K562 (cell line): ENCODE measurements around the gene EML6. TPM values are rescaled to one million over a fixed set of nuclear protein-coding genes. Genes with fewer than 3 reads are reported as not detected.
A peak's percentile ranks its signal among the peaks of the same experiment; 100 is the strongest.

Source experiments
- ATAC-seq: fragments of 200-7000 bp; cut with Tn5 transposase; 3 replicates; pipeline ENCODE4 v1.9.1; 2020; ENCODE audit warnings: moderate library complexity
- BruUV-seq: library from RNA; stranded (reverse); fragments of 400-500 nt; replicated peaks from 2 replicates; lab custom pipeline; 2021; lab: Mats Ljungman, UMichigan
- CTCF ChIA-PET: fragments of 300-600 bp; formaldehyde crosslinking; extraction: SDS; loops from one replicate; lab custom pipeline; 2021; ENCODE audit warnings: low intra/inter-chr PET ratio; lab: Yijun Ruan, JAX
- POLR2A ChIA-PET: fragments of 300-600, 350-650 bp; sonication (Branson Sonifier 250); formaldehyde crosslinking; extraction: SDS; loops from one replicate; lab custom pipeline; 2021; ENCODE audit warnings: antibody characterized with exemption, inconsistent platforms; lab: Yijun Ruan, JAX
- DNase-seq, 4 experiments: peaks; one replicate each; pipeline versions ENCODE4 v3.0.0 to v3.0.0-alpha.2; 2011 to 2018; ENCODE audit warnings: low spot score in 3 of 4, mixed read lengths in 3 of 4; ENCODE audit errors: extremely low read depth in 1 of 4
- FAIRE-seq: peaks from 2 replicates; lab custom pipeline; 2011; peaks lifted over from hg19 to GRCh38; lab: Jason Lieb, UNC
- H2AFZ ChIP-seq: 2 replicates; pipeline ENCODE4 v1.6.0; 2011; ENCODE audit warnings: low read depth, low read length, control low read depth, inconsistent platforms
- H3K27ac ChIP-seq: fragments of 200-600 bp; 3 replicates; pipeline ENCODE4 v1.8.0; 2011; ENCODE audit warnings: low read depth, mild to moderate bottlenecking, control low read depth, inconsistent platforms, low read length, moderate library complexity, mixed read lengths; ENCODE audit errors: extremely low read depth
- H3K27me3 ChIP-seq, 2 experiments: fragments of 300-600 bp in 1 of 2; 2 replicates in 1 of 2; 3 replicates in 1 of 2; pipeline versions ENCODE4 v1.6.0 to v1.8.0; 2011; ENCODE audit warnings: inconsistent platforms in 2 of 2, low read length in 2 of 2, mild to moderate bottlenecking in 1 of 2, mixed read lengths in 1 of 2, moderate library complexity in 1 of 2; ENCODE audit not compliant: control insufficient read depth in 2 of 2, insufficient read depth in 2 of 2
- H3K36me3 ChIP-seq: fragments of 300-600 bp; 3 replicates; pipeline ENCODE4 v1.8.0; 2011; ENCODE audit warnings: mild to moderate bottlenecking, low read length, inconsistent platforms; ENCODE audit not compliant: control insufficient read depth, insufficient read depth
- H3K4me1 ChIP-seq, 2 experiments: fragments of 200-600 bp in 1 of 2; replicated peaks in 1 of 2; 2 replicates in 1 of 2; 3 replicates in 1 of 2; pipeline versions ENCODE4 v1.5.1 to v1.8.0; 2011; ENCODE audit warnings: inconsistent platforms in 2 of 2, low read length in 2 of 2, mild to moderate bottlenecking in 1 of 2, mixed read lengths in 1 of 2, moderate library complexity in 1 of 2; ENCODE audit not compliant: control insufficient read depth in 2 of 2, insufficient read depth in 2 of 2
- H3K4me2 ChIP-seq: 2 replicates; pipeline ENCODE4 v1.6.1; 2011; ENCODE audit warnings: low read length, control low read depth, inconsistent platforms, mixed read lengths; ENCODE audit not compliant: insufficient read depth
- H3K4me3 ChIP-seq: fragments of 200-600 bp; sonication (generic), shearing (Covaris generic); 2 replicates; pipeline ENCODE4 v1.5.1; 2016; ENCODE audit warnings: control low read depth, inconsistent platforms
- H3K79me2 ChIP-seq: fragments of 200-600 bp; 3 replicates; pipeline ENCODE4 v1.8.0; 2011; ENCODE audit warnings: low read length, inconsistent platforms; ENCODE audit not compliant: control insufficient read depth, insufficient read depth
- H3K9ac ChIP-seq, 2 experiments: 2 replicates each; pipeline versions ENCODE4 v1.6.0 to v1.6.1; 2011; ENCODE audit warnings: low read depth in 2 of 2, low read length in 2 of 2, control low read depth in 1 of 2, inconsistent platforms in 1 of 2, mild to moderate bottlenecking in 1 of 2, mixed read lengths in 1 of 2; ENCODE audit not compliant: insufficient read depth in 1 of 2
- H3K9me1 ChIP-seq: one replicate; pipeline ENCODE4 v1.6.0; 2011; ENCODE audit warnings: inconsistent platforms, mild to moderate bottlenecking, low read length, moderate library complexity; ENCODE audit not compliant: control insufficient read depth, insufficient read depth
- H3K9me3 ChIP-seq: replicated peaks from 2 replicates; pipeline ENCODE4 v1.5.1; 2011; ENCODE audit warnings: low read depth, low read length, inconsistent platforms; ENCODE audit not compliant: control insufficient read depth, insufficient read depth
- H4K20me1 ChIP-seq: replicated peaks from 2 replicates; pipeline ENCODE4 v1.6.1; 2011; ENCODE audit warnings: low read length, inconsistent platforms, mixed read lengths; ENCODE audit not compliant: control insufficient read depth, insufficient read depth
- ATF7 ChIP-seq: fragments of 450-650 bp; IDR thresholded peaks from 2 replicates; pipeline ENCODE4 v1.7.1; 2014; ENCODE audit warnings: mild to moderate bottlenecking, moderate library complexity
- ESRRA ChIP-seq: fragments of 450-650 bp; IDR thresholded peaks from 2 replicates; pipeline ENCODE4 v1.6.1; 2014; ENCODE audit warnings: low read depth, mild to moderate bottlenecking, moderate library complexity, borderline replicate concordance
- JUNB ChIP-seq: fragments of 450-650 bp; formaldehyde crosslinking; conservative IDR thresholded peaks from 2 replicates; pipeline ENCODE4 v1.4.0; 2020; ENCODE audit warnings: mild to moderate bottlenecking
- ZKSCAN8 ChIP-seq: fragments of 200-800 bp; sonication (Bioruptor generic); IDR thresholded peaks from 2 replicates; pipeline ENCODE4 v1.6.1; 2016; ENCODE audit warnings: missing genetic modification characterization, missing compliant biosample characterization
- ZNF507 ChIP-seq: conservative IDR thresholded peaks from 2 replicates; pipeline ENCODE4 v1.6.1; 2017; ENCODE audit warnings: missing genetic modification characterization, missing compliant biosample characterization
- ZSCAN32 ChIP-seq: fragments of 450-650 bp; formaldehyde crosslinking; IDR thresholded peaks from 2 replicates; pipeline ENCODE4 v1.4.0; 2020; ENCODE audit warnings: mild to moderate bottlenecking, moderate library complexity
- WGBS: fragments of 100-300 bp; shearing (Covaris generic); methylation state at CpG from one replicate; pipeline ENCODE4 v1.1.6; 2016; ENCODE audit warnings: low coverage, mixed read lengths; ENCODE audit not compliant: insufficient coverage; ENCODE audit errors: missing lambda C conversion rate; 5-methylcytosine and 5-hydroxymethylcytosine counted together
- in situ Hi-C: fragments of 300-500 bp; cut with MboI; formaldehyde crosslinking; loops from 4 replicates; pipeline ENCODE4 v1.15.0; 2018; ENCODE audit warnings: inconsistent platforms, mixed read lengths
- intact Hi-C: fragments of 100-400 bp; cut with micrococcal nuclease; formaldehyde crosslinking; loops from 2 replicates; pipeline ENCODE4 v1.14.2; 2022
- polyA plus RNA-seq, 8 experiments: library from polyadenylated mRNA; depleted of rRNA in 4 of 8; stranded (reverse) in 5 of 8; unstranded in 3 of 8; fragments of >200 nt; fragmentation: Nextera tagmentation in 2 of 8; fragmentation: Illumina TruSeq in 1 of 8; extraction: Ambion mirVana in 2 of 8; extraction: Trizol in 1 of 8; gene quantifications; 2 replicates each; pipeline versions ENCODE4 v1.2.1 to v1.2.3, GENCODE V29; 2011 to 2014; ENCODE audit warnings: inconsistent platforms in 1 of 8, missing spikeins in 1 of 8
- total RNA-seq, 7 experiments: library from RNA; depleted of rRNA in 6 of 7; stranded (reverse); fragments of >200 nt in 6 of 7; fragmentation: Illumina TruSeq in 2 of 7; extraction: Trizol in 2 of 7; gene quantifications; 2 replicates each; pipeline versions ENCODE4 v1.2.1 to v1.2.3, GENCODE V29; 2011 to 2021; ENCODE audit warnings: low replicate concordance in 1 of 7
- TF ChIP-seq, protein P1 (sequence below): sonication (generic); formaldehyde crosslinking; IDR thresholded peaks from 2 replicates; pipeline ENCODE4 v1.8.0; 2023; ENCODE audit warnings: mild to moderate bottlenecking, missing genetic modification reagents
- TF ChIP-seq, protein P2 (sequence below): fragments of 250-450 bp; sonication (Bioruptor Pico); IDR thresholded peaks from 2 replicates; pipeline ENCODE4 v1.5.0; 2020; ENCODE audit warnings: mild to moderate bottlenecking
- TF ChIP-seq, protein P3 (sequence below): fragments of 200-800 bp; sonication (Bioruptor generic); IDR thresholded peaks from 2 replicates; pipeline ENCODE4 v1.6.1; 2017; ENCODE audit warnings: missing genetic modification characterization, missing compliant biosample characterization

The EML6 gene
- total and polyA plus RNA-seq, 9 of the 15 experiments (the other 6 are each of a cell fraction or from before 2014, with no cell fraction given) = 0.07 to 0.56 (median 0.25) TPM

DNA sequence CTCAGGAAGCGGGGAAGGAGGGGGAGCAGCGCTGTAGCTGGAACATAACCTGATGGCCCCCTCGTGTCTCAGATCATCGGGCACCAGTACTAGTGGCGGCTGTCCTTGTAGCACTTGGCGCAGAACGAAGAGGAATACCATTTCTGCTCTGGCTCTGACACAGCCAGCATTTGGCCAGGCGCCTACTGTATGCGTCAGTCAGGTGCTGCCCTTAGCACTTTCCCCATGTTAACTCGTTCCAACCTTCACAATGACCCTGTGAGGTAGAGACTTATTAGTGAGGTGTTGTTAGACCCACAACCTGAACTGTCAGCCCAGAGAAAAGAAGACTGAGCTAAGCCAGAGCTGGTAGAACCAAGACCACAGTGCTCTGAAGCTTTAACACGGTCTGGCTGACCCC is 47.7 kb upstream of the EML6 start:
- no peak overlapping the region for H3K4me3 ChIP-seq
- H4K20me1 ChIP-seq = no peaks in the 10 kb centered on the region
- CTCF ChIA-PET = no interaction called here
- no peak overlapping the region for H2AFZ ChIP-seq
- peaks cover 17 to 58% of the 10 kb centered on the region in 2 experiments for H3K27me3 ChIP-seq
- H3K79me2 ChIP-seq = no peaks in the 10 kb centered on the region
- WGBS = 3% methylated on average over 10 of the region's 11 CpGs
- H3K4me2 ChIP-seq = no peak overlapping the region
- intact Hi-C loops (no loop called here), in situ Hi-C loops (no loop called here)
- H3K9ac ChIP-seq = no peak overlapping the region
- ATAC-seq (no peak), DNase-seq (no peak), FAIRE-seq (no peak)
- peaks cover 0 to 4% of the 10 kb centered on the region in 2 experiments; a peak in 1 of 5 replicates for H3K4me1 ChIP-seq
- H3K36me3 ChIP-seq = no peaks in the 10 kb centered on the region
- POLR2A ChIA-PET = interaction anchor here (0.6 to 2.9 kb wide), 3 partner anchors 10 to 1026 kb away, joined by 5 to 20 read pairs (median 5); no protein-coding TSS in a partner anchor
- H3K9me1 ChIP-seq = no peaks in the 10 kb centered on the region
- TF ChIP-seq ZKSCAN8 (CRISPR knock-in tag) (peak; percentile 75; the same call in 1 of the 2 replicates), ZNF507 (tag) (no peak)
- no peaks in the 10 kb centered on the region for H3K9me3 ChIP-seq
- BruUV-seq = no TSS peak
- no peak overlapping the region for H3K27ac ChIP-seq

DNA sequence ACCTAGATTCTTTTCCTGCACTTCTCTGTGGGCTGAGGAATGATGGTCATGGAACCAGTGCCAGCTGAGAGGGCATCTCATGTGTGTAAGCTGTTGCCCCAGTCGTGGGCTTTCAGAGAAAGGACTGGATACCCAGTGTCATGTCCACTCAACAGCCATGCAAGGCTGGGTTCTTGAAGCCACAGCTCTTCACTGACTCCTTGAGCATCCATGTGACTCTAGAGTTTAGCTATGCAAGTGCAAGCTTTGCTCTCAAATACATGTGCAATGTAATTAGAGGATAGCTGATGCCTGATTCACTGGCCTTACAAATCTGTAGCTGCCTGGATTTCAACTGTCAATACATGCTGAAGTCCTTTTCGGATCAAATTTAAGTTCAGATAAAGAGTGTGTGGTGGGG is 46.8 kb upstream of the EML6 start:
- no peak overlapping the region for H3K9ac ChIP-seq
- no peak for DNase-seq
- H3K9me1 ChIP-seq = no peaks in the 10 kb centered on the region
- intact Hi-C loops (no loop called here), in situ Hi-C loops (no loop called here)
- H3K4me1 ChIP-seq = peaks cover 0 to 4% of the 10 kb centered on the region in 2 experiments; a peak in 1 of 5 replicates
- POLR2A ChIA-PET = interaction anchor here (0.5 to 2.9 kb wide), 3 partner anchors 9 to 108 kb away, joined by 4 to 20 read pairs (median 5); no protein-coding TSS in a partner anchor
- no peaks in the 10 kb centered on the region for H3K9me3 ChIP-seq
- no peak overlapping the region for H2AFZ ChIP-seq
- CTCF ChIA-PET = no interaction called here
- H3K4me3 ChIP-seq = no peak overlapping the region
- H4K20me1 ChIP-seq = no peaks in the 10 kb centered on the region
- H3K36me3 ChIP-seq = no peaks in the 10 kb centered on the region
- FAIRE-seq = no peak
- 0% methylated on average over 2 of the region's 2 CpGs for WGBS
- H3K27ac ChIP-seq = no peak overlapping the region
- H3K27me3 ChIP-seq = peaks cover 17 to 65% of the 10 kb centered on the region in 2 experiments
- H3K4me2 ChIP-seq = no peak overlapping the region
- no peak for ATAC-seq
- BruUV-seq = no TSS peak
- H3K79me2 ChIP-seq = no peaks in the 10 kb centered on the region
- TF ChIP-seq, protein P1, sequence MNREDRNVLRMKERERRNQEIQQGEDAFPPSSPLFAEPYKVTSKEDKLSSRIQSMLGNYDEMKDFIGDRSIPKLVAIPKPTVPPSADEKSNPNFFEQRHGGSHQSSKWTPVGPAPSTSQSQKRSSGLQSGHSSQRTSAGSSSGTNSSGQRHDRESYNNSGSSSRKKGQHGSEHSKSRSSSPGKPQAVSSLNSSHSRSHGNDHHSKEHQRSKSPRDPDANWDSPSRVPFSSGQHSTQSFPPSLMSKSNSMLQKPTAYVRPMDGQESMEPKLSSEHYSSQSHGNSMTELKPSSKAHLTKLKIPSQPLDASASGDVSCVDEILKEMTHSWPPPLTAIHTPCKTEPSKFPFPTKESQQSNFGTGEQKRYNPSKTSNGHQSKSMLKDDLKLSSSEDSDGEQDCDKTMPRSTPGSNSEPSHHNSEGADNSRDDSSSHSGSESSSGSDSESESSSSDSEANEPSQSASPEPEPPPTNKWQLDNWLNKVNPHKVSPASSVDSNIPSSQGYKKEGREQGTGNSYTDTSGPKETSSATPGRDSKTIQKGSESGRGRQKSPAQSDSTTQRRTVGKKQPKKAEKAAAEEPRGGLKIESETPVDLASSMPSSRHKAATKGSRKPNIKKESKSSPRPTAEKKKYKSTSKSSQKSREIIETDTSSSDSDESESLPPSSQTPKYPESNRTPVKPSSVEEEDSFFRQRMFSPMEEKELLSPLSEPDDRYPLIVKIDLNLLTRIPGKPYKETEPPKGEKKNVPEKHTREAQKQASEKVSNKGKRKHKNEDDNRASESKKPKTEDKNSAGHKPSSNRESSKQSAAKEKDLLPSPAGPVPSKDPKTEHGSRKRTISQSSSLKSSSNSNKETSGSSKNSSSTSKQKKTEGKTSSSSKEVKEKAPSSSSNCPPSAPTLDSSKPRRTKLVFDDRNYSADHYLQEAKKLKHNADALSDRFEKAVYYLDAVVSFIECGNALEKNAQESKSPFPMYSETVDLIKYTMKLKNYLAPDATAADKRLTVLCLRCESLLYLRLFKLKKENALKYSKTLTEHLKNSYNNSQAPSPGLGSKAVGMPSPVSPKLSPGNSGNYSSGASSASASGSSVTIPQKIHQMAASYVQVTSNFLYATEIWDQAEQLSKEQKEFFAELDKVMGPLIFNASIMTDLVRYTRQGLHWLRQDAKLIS (CRISPR knock-in tag) = no peak
- no peak for TF ChIP-seq JUNB
- no peak for TF ChIP-seq ATF7
- no peak for TF ChIP-seq ZNF507 (tag)
- TF ChIP-seq ZSCAN32 (CRISPR knock-in tag) = no peak
- TF ChIP-seq ESRRA = no peak
- TF ChIP-seq, protein P2, sequence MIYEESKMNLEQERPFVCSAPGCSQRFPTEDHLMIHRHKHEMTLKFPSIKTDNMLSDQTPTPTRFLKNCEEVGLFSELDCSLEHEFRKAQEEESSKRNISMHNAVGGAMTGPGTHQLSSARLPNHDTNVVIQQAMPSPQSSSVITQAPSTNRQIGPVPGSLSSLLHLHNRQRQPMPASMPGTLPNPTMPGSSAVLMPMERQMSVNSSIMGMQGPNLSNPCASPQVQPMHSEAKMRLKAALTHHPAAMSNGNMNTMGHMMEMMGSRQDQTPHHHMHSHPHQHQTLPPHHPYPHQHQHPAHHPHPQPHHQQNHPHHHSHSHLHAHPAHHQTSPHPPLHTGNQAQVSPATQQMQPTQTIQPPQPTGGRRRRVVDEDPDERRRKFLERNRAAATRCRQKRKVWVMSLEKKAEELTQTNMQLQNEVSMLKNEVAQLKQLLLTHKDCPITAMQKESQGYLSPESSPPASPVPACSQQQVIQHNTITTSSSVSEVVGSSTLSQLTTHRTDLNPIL = no peak
- TF ChIP-seq, protein P3, sequence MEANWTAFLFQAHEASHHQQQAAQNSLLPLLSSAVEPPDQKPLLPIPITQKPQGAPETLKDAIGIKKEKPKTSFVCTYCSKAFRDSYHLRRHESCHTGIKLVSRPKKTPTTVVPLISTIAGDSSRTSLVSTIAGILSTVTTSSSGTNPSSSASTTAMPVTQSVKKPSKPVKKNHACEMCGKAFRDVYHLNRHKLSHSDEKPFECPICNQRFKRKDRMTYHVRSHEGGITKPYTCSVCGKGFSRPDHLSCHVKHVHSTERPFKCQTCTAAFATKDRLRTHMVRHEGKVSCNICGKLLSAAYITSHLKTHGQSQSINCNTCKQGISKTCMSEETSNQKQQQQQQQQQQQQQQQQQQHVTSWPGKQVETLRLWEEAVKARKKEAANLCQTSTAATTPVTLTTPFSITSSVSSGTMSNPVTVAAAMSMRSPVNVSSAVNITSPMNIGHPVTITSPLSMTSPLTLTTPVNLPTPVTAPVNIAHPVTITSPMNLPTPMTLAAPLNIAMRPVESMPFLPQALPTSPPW (CRISPR knock-in tag) = no peak
